ENCODE measurements around the gene SEMA3E. TPM values are rescaled to one million over a fixed set of nuclear protein-coding genes. Genes with fewer than 3 reads are reported as not detected.

SEMA3E gene
- total and polyA plus RNA-seq, 2 experiments from 2014 or later = 0.32 to 0.35 TPM

DNA sequence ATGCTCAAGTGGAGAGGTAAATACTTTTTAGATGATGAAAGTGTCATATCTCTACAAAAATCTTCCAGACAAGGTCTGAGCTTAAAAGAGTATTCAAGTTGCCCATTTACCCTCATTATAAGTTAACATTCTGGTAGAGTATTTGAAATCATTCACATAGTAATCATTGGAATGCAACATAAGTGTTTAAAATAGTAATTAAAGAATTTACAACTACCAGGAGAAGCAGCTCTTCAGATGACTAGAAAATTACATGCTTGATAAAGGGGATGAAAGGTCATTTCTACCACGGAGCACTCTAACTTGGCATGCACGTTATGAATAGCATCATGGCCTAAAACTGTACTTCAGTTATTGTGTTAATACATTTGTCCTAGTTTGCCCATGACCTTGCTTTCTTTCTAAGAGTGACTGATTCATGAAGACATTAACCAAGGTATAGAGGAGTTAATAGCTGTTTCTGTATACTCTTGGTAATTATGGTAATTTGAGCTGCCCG is 120.0 kb downstream of the SEMA3E start:
- H2AFZ ChIP-seq = no peak overlapping the region
- H3K4me3 ChIP-seq = no peak overlapping the region
- H4K20me1 ChIP-seq (ENCODE audit: insufficient read depth) = no peaks in the 10 kb centered on the region
- H3K4me2 ChIP-seq (ENCODE audit: unreplicated experiment) = no peak overlapping the region
- WGBS, 2 experiments (ENCODE audit: low coverage in 1 of 2, low lambda C conversion rate in 2 of 2, missing lambda C conversion rate in 2 of 2) = 63 to 72% methylated on average over 3 of the region's 3 CpGs
- TF ChIP-seq EZH2 (IDR thresholded peaks at IDR 0.05; ENCODE audit: insufficient read depth, poor library complexity, severe bottlenecking) = no peak
- TF ChIP-seq EZH2phosphoT487 (IDR thresholded peaks at IDR 0.05; ENCODE audit: insufficient read depth, low read depth) = no peak
- H3K36me3 ChIP-seq (ENCODE audit: low read depth) = no peaks in the 10 kb centered on the region
- no peaks in the 10 kb centered on the region for H3F3A ChIP-seq (ENCODE audit: insufficient read depth)
- 0 out of 2 replicates have a peak, but pooled peaks cover 5% of the 10 kb centered on the region for H3K4me1 ChIP-seq (ENCODE audit: insufficient read depth)
- H3K79me2 ChIP-seq (ENCODE audit: insufficient read depth) = no peaks in the 10 kb centered on the region
- H3K9me3 ChIP-seq (ENCODE audit: low read depth) = no peaks in the 10 kb centered on the region
- H3K27me3 ChIP-seq (replicated peaks; ENCODE audit: insufficient read depth) = no peaks in the 10 kb centered on the region
- no peaks in the 10 kb centered on the region; the same call in 1 of the 2 replicates for H3K9me2 ChIP-seq (ENCODE audit: insufficient read depth)
- DNase-seq = no peak
- in situ Hi-C loops (cut with MboI) = no loop called here
- no peak overlapping the region for H3K27ac ChIP-seq
- H3K9ac ChIP-seq = no peak overlapping the region

GRCh38 chr7:83524277-83525075 is 124.5 kb downstream of the SEMA3E start:
- H4K20me1 ChIP-seq (ENCODE audit: insufficient read depth) = no peaks in the 10 kb centered on the region
- no peaks in the 10 kb centered on the region for H3K9me3 ChIP-seq (ENCODE audit: low read depth)
- H3K36me3 ChIP-seq (ENCODE audit: low read depth) = no peaks in the 10 kb centered on the region
- H3F3A ChIP-seq (ENCODE audit: insufficient read depth) = no peaks in the 10 kb centered on the region
- no peak overlapping the region for H3K27ac ChIP-seq
- H3K4me2 ChIP-seq (ENCODE audit: unreplicated experiment) = no peak overlapping the region
- no peak for DNase-seq
- TF ChIP-seq EZH2 (IDR thresholded peaks at IDR 0.05; ENCODE audit: insufficient read depth, poor library complexity, severe bottlenecking) (no peak), EZH2phosphoT487 (IDR thresholded peaks at IDR 0.05; ENCODE audit: insufficient read depth, low read depth) (no peak)
- no peaks in the 10 kb centered on the region for H3K27me3 ChIP-seq (replicated peaks; ENCODE audit: insufficient read depth)
- no peak overlapping the region for H3K9ac ChIP-seq
- 50 to 60% methylated on average over 4 of the region's 4 CpGs for WGBS, 2 experiments (ENCODE audit: low coverage in 1 of 2, low lambda C conversion rate in 2 of 2, missing lambda C conversion rate in 2 of 2)
- 0 out of 2 replicates have a peak, but pooled peaks cover 6% of the 10 kb centered on the region for H3K4me1 ChIP-seq (ENCODE audit: insufficient read depth)
- in situ Hi-C loops (cut with MboI) = no loop called here
- no peaks in the 10 kb centered on the region; the same call in 1 of the 2 replicates for H3K9me2 ChIP-seq (ENCODE audit: insufficient read depth)
- no peak overlapping the region for H3K4me3 ChIP-seq
- no peak overlapping the region for H2AFZ ChIP-seq
- no peaks in the 10 kb centered on the region for H3K79me2 ChIP-seq (ENCODE audit: insufficient read depth)

GRCh38 chr7:83520726-83521125 is 128.2 kb downstream of the SEMA3E start:
- Histone ChIP-seq H3K79me2 (ENCODE audit: insufficient read depth) (no peaks in the 10 kb centered on the region), H3K9me3 (ENCODE audit: low read depth) (no peaks in the 10 kb centered on the region), H3K9ac (no peak overlapping the region), H3K9me2 (ENCODE audit: insufficient read depth) (no peaks in the 10 kb centered on the region), H3F3A (ENCODE audit: insufficient read depth) (no peaks in the 10 kb centered on the region), H4K20me1 (ENCODE audit: insufficient read depth) (no peaks in the 10 kb centered on the region), H3K27ac (no peak overlapping the region), H2AFZ (no peak overlapping the region), H3K36me3 (ENCODE audit: low read depth) (no peaks in the 10 kb centered on the region), H3K4me1 (ENCODE audit: insufficient read depth) (0 out of 2 replicates have a peak, but pooled peaks cover 6% of the 10 kb centered on the region), H3K4me3 (no peak overlapping the region), H3K27me3 (replicated peaks; ENCODE audit: insufficient read depth) (no peaks in the 10 kb centered on the region), H3K4me2 (ENCODE audit: unreplicated experiment) (no peak overlapping the region)
- in situ Hi-C loops (cut with MboI) = no loop called here
- 17 to 26% methylated on average over 2 of the region's 2 CpGs for WGBS, 2 experiments (ENCODE audit: low coverage in 1 of 2, low lambda C conversion rate in 2 of 2, missing lambda C conversion rate in 2 of 2)
- TF ChIP-seq EZH2 (IDR thresholded peaks at IDR 0.05; ENCODE audit: insufficient read depth, poor library complexity, severe bottlenecking) = no peak
- no peak for TF ChIP-seq EZH2phosphoT487 (IDR thresholded peaks at IDR 0.05; ENCODE audit: insufficient read depth, low read depth)
- DNase-seq = no peak

DNA sequence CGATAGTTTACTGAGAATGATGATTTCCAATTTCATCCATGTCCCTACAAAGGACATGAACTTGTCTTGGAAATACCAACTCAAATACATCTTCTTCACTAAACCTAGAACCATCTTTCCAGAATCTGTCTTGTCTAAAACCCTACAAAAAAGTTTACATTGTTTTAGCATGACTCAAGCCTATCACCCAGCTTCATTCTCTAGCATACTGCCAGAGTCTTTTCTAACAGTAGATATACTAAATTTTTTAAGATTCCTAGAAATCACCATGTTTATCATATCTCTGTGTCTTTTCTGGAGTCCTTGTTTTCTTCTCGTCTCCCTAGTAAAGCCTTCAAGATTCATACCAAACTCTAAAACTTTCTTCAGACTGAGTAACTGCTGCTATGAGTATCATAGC is 129.7 kb downstream of the SEMA3E start:
- H3K9me3 ChIP-seq (ENCODE audit: low read depth) = no peaks in the 10 kb centered on the region
- H3F3A ChIP-seq (ENCODE audit: insufficient read depth) = no peaks in the 10 kb centered on the region
- no peak overlapping the region for H3K4me3 ChIP-seq
- no peaks in the 10 kb centered on the region for H3K79me2 ChIP-seq (ENCODE audit: insufficient read depth)
- no peaks in the 10 kb centered on the region for H3K9me2 ChIP-seq (ENCODE audit: insufficient read depth)
- in situ Hi-C loops (cut with MboI) = no loop called here
- DNase-seq = peak; percentile 6
- no peaks in the 10 kb centered on the region for H3K27me3 ChIP-seq (replicated peaks; ENCODE audit: insufficient read depth)
- no peak overlapping the region for H3K4me2 ChIP-seq (ENCODE audit: unreplicated experiment)
- no peak overlapping the region for H3K27ac ChIP-seq
- H2AFZ ChIP-seq = no peak overlapping the region
- no peaks in the 10 kb centered on the region for H4K20me1 ChIP-seq (ENCODE audit: insufficient read depth)
- TF ChIP-seq EZH2 (IDR thresholded peaks at IDR 0.05; ENCODE audit: insufficient read depth, poor library complexity, severe bottlenecking) = no peak
- no peak for TF ChIP-seq EZH2phosphoT487 (IDR thresholded peaks at IDR 0.05; ENCODE audit: insufficient read depth, low read depth)
- no peak overlapping the region for H3K9ac ChIP-seq
- H3K36me3 ChIP-seq (ENCODE audit: low read depth) = no peaks in the 10 kb centered on the region
- 0 out of 2 replicates have a peak, but pooled peaks cover 4% of the 10 kb centered on the region for H3K4me1 ChIP-seq (ENCODE audit: insufficient read depth)
- WGBS, 2 experiments (ENCODE audit: low coverage in 1 of 2, low lambda C conversion rate in 2 of 2, missing lambda C conversion rate in 2 of 2) = 71 to 77% methylated on average over 2 of the region's 2 CpGs
